Parathyroid adenoma (tissue), 2 donors: ENCODE results near the gene LEF1.

ENCODE experiments used
- H2AFZ ChIP-seq: fragments of 300-600 bp; sonication (generic); one replicate; pipeline ENCODE4 v1.7.0; 2017; ENCODE audit warnings: antibody characterized with exemption, mild to moderate bottlenecking
- H3K27ac ChIP-seq: fragments of 300-600 bp; sonication (generic); one replicate; pipeline ENCODE4 v1.7.0; 2017
- H3K27me3 ChIP-seq: fragments of 300-600 bp; sonication (generic); one replicate; pipeline ENCODE4 v1.7.0; 2017; ENCODE audit warnings: low read length; ENCODE audit not compliant: control insufficient read depth, insufficient read depth
- H3K36me3 ChIP-seq: fragments of 300-600 bp; sonication (generic); one replicate; pipeline ENCODE4 v1.7.0; 2017; ENCODE audit warnings: low read length; ENCODE audit not compliant: control insufficient read depth, insufficient read depth
- H3K4me1 ChIP-seq: fragments of 300-600 bp; sonication (generic); one replicate; pipeline ENCODE4 v1.7.0; 2017; ENCODE audit warnings: control low read depth
- H3K4me2 ChIP-seq: fragments of 300-600 bp; sonication (generic); one replicate; pipeline ENCODE4 v1.7.0; 2017; ENCODE audit warnings: low read length
- H3K4me3 ChIP-seq: fragments of 300-600 bp; sonication (generic); one replicate; pipeline ENCODE4 v1.7.0; 2017; ENCODE audit warnings: low read depth, low read length
- H3K79me2 ChIP-seq: fragments of 300-600 bp; sonication (generic); one replicate; pipeline ENCODE4 v1.7.0; 2017; ENCODE audit warnings: control low read depth
- H3K9ac ChIP-seq: fragments of 300-600 bp; sonication (generic); one replicate; pipeline ENCODE4 v1.7.0; 2017; ENCODE audit warnings: mild to moderate bottlenecking
- H3K9me3 ChIP-seq: fragments of 300-600 bp; sonication (generic); one replicate; pipeline ENCODE4 v1.7.0; 2017; ENCODE audit warnings: low read length; ENCODE audit not compliant: control insufficient read depth
- CTCF ChIP-seq: fragments of 300-600 bp; sonication (generic); IDR thresholded peaks from one replicate; pipeline ENCODE4 v1.7.0; 2017; ENCODE audit warnings: antibody characterized with exemption, mild to moderate bottlenecking
- donor health status: primary hyperparathyroidism.

The LEF1 gene

DNA sequence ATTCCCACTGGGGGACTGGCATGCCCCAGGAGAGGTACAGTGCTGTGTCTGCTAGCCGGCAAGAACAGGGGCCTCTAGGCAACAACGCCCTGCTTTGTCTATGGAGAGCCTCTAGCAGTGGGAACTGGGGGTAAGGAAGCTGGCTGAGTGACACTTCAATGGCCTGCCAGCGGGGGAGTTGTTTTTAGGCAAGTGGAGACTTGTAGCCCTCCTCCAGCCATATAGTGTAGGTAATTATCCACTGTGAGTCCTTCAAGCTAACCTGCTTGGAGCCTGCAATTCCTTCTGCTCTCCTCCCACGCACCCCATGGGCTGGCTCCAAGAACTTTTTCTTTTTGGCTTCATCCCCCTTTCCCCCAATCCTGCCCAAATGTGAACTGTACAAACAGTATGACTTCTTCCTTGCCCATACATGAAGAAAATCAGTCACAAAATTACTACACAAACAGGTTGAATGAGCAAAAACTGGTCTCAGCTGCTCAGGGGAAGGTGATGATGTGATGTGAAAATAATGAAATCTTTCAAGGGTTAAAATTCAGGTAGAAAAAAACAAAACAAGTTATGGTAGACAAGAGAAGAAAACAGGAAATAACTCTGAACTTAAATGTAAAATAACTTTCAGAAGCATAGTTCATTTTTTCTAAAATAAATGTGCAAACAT is 33.1 kb downstream of the LEF1 start:
- H2AFZ ChIP-seq: no peak overlapping the region
- H3K9me3 ChIP-seq: no peaks in the 10 kb centered on the region
- no peak overlapping the region for H3K4me3 ChIP-seq
- no peak for TF ChIP-seq CTCF
- no peak overlapping the region for H3K27ac ChIP-seq
- H3K36me3 ChIP-seq: no peaks in the 10 kb centered on the region
- no peaks in the 10 kb centered on the region for H3K79me2 ChIP-seq
- no peak overlapping the region for H3K9ac ChIP-seq
- H3K27me3 ChIP-seq: no peaks in the 10 kb centered on the region
- no peak overlapping the region for H3K4me2 ChIP-seq
- H3K4me1 ChIP-seq: no peaks in the 10 kb centered on the region

DNA sequence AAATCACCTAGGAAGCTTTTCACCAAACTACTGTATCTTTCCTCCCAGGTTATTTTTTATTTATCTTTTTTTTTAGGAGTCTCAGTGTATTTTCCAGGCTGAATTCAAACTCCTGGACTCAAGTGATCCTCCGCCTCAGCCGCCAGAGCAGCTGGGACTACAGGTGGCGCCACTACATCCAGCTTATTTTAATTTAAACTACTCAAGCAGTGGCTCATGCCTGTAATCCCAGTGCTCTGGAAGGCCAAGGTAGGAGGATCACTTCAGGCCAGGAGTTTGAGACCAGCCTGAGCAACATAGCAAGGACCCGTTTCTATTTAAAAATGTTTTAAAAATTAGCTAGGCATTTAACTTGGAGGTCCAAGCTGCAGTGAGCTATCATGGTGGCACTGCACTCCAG is 37.8 kb downstream of the LEF1 start:
- H3K9ac ChIP-seq: no peak overlapping the region
- no peaks in the 10 kb centered on the region for H3K9me3 ChIP-seq
- no peaks in the 10 kb centered on the region for H3K27me3 ChIP-seq
- no peak overlapping the region for H3K4me3 ChIP-seq
- H3K36me3 ChIP-seq: no peaks in the 10 kb centered on the region
- no peak overlapping the region for H3K4me2 ChIP-seq
- H3K27ac ChIP-seq: no peak overlapping the region
- H3K4me1 ChIP-seq: no peaks in the 10 kb centered on the region
- H2AFZ ChIP-seq: no peak overlapping the region
- no peaks in the 10 kb centered on the region for H3K79me2 ChIP-seq
- TF ChIP-seq CTCF: no peak

DNA sequence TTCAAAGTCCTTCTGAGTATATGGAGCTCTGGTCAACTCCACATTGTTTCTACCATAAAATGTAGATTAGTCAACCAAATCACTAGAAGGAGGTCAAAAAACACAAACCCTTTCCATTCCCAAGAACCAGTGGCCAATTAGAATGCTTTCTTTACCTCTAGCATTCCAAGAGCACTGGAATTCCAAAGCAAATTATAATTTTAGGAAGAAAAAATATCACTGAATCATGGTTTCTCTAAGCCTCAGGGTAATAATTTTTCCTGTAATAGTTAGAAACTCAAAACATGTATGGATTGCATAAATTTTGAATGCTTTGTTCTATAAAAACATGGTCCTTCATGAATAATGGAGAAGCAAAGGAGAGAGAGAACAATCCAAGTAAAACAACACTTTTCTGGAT is 39.5 kb downstream of the LEF1 start:
- Histone ChIP-seq H3K27ac (no peak overlapping the region), H3K36me3 (no peaks in the 10 kb centered on the region), H3K4me2 (no peak overlapping the region), H3K4me3 (no peak overlapping the region), H3K4me1 (no peaks in the 10 kb centered on the region), H3K9me3 (no peaks in the 10 kb centered on the region), H3K27me3 (no peaks in the 10 kb centered on the region), H3K79me2 (no peaks in the 10 kb centered on the region), H3K9ac (no peak overlapping the region), H2AFZ (no peak overlapping the region)
- TF ChIP-seq CTCF: no peak

- H3K36me3 ChIP-seq: no peaks in the 10 kb centered on the region
- no peaks in the 10 kb centered on the region for H3K27me3 ChIP-seq
- no peaks in the 10 kb centered on the region for H3K79me2 ChIP-seq
- H3K4me3 ChIP-seq: no peak overlapping the region
- no peaks in the 10 kb centered on the region for H3K4me1 ChIP-seq
- H3K9ac ChIP-seq: no peak overlapping the region
- no peak overlapping the region for H3K27ac ChIP-seq
- no peaks in the 10 kb centered on the region for H3K9me3 ChIP-seq
- no peak for TF ChIP-seq CTCF
- H2AFZ ChIP-seq: no peak overlapping the region
- H3K4me2 ChIP-seq: no peak overlapping the region
These were observed 41.9 kb downstream of the LEF1 start for GRCh38 chr4:108126806-108127205.

GRCh38 chr4:108120789-108121188 is 47.9 kb downstream of the LEF1 start:
- Histone ChIP-seq H3K36me3 (no peaks in the 10 kb centered on the region), H3K4me1 (no peaks in the 10 kb centered on the region), H2AFZ (no peak overlapping the region), H3K27ac (no peak overlapping the region), H3K9ac (no peak overlapping the region), H3K27me3 (no peaks in the 10 kb centered on the region), H3K79me2 (no peaks in the 10 kb centered on the region), H3K4me3 (no peak overlapping the region), H3K4me2 (no peak overlapping the region), H3K9me3 (no peaks in the 10 kb centered on the region)
- no peak for TF ChIP-seq CTCF
